PC-9 (cell line): ENCODE data around the gene TESMIN. TPM values are rescaled to one million over a fixed set of nuclear protein-coding genes. Genes with fewer than 3 reads are reported as not detected.

Experiments used
- BruUV-seq: library from RNA; stranded (reverse); fragments of 400-500 nt; replicated peaks from 2 replicates; lab custom pipeline; 2021; lab: Mats Ljungman, UMichigan
- CTCF ChIA-PET: fragments of 300-600 bp; sonication (Branson Sonifier 250); formaldehyde crosslinking; loops from one replicate; lab custom pipeline; 2022; ENCODE audit warnings: antibody characterized with exemption; lab: Charles Lee
- POLR2A ChIA-PET: fragments of 300-600 bp; sonication (Branson Sonifier 250); formaldehyde crosslinking; loops from one replicate; lab custom pipeline; 2022; ENCODE audit warnings: antibody characterized with exemption; ENCODE audit not compliant: unreplicated experiment; lab: Charles Lee
- DNase-seq, 2 experiments: peaks; one replicate each; pipeline versions ENCODE4 v3.0.0 to v3.0.0-alpha.2; 2015 to 2022; ENCODE audit warnings: mixed read lengths in 1 of 2
- H2AFZ ChIP-seq: fragments of 200-600 bp; sonication (generic); 2 replicates; pipeline ENCODE4 v1.8.1; 2017; ENCODE audit warnings: antibody characterized with exemption
- H3F3A ChIP-seq: fragments of 200-600 bp; sonication (generic); 2 replicates; pipeline ENCODE4 v1.8.1; 2017; ENCODE audit warnings: antibody characterized with exemption, mild to moderate bottlenecking, low read depth; ENCODE audit not compliant: insufficient read depth
- H3K27ac ChIP-seq: fragments of 200-600 bp; sonication (generic); 2 replicates; pipeline ENCODE4 v1.6.1; 2016; ENCODE audit warnings: mixed run types
- H3K27me3 ChIP-seq: fragments of 200-600 bp; sonication (generic); 2 replicates; pipeline ENCODE4 v1.6.1; 2016; ENCODE audit warnings: low read depth, mixed run types; ENCODE audit not compliant: insufficient read depth
- H3K36me3 ChIP-seq: fragments of 200-600 bp; sonication (generic); 2 replicates; pipeline ENCODE4 v1.6.1; 2016; ENCODE audit warnings: low read depth, mixed run types
- H3K4me1 ChIP-seq: fragments of 200-600 bp; sonication (generic); replicated peaks from 2 replicates; pipeline ENCODE4 v1.6.1; 2016; ENCODE audit warnings: mixed run types; ENCODE audit not compliant: insufficient read depth
- H3K4me2 ChIP-seq: fragments of 200-600 bp; sonication (generic); 2 replicates; pipeline ENCODE4 v1.6.1; 2017; ENCODE audit warnings: mixed run types
- H3K4me3 ChIP-seq: fragments of 200-600 bp; sonication (generic); 2 replicates; pipeline ENCODE4 v1.6.1; 2016; ENCODE audit warnings: mixed run types
- H3K79me2 ChIP-seq: fragments of 200-600 bp; sonication (generic); 2 replicates; pipeline ENCODE4 v1.6.1; 2017; ENCODE audit warnings: low read depth, mixed run types
- H3K9me2 ChIP-seq: fragments of 200-600 bp; sonication (generic); 2 replicates; pipeline ENCODE4 v1.8.1; 2017; ENCODE audit warnings: mild to moderate bottlenecking; ENCODE audit not compliant: insufficient read depth
- H3K9me3 ChIP-seq: fragments of 200-600 bp; sonication (generic); 2 replicates; pipeline ENCODE4 v1.8.1; 2016; ENCODE audit warnings: low read depth; ENCODE audit not compliant: insufficient read depth
- H4K20me1 ChIP-seq: fragments of 200-600 bp; sonication (generic); 2 replicates; pipeline ENCODE4 v1.8.1; 2017; ENCODE audit not compliant: insufficient read depth
- EZH2 ChIP-seq: fragments of 200-600 bp; sonication (generic); IDR thresholded peaks from 2 replicates; pipeline ENCODE4 v1.8.0; 2017; ENCODE audit warnings: antibody characterized with exemption, low read depth
- intact Hi-C: fragments of 100-400 bp; cut with micrococcal nuclease; formaldehyde crosslinking; loops from one replicate; pipeline ENCODE4 v1.10.0; 2022; ENCODE audit not compliant: unreplicated experiment
- total RNA-seq: library from RNA; stranded (reverse); gene quantifications from 2 replicates; pipeline ENCODE4 v1.2.3, GENCODE V29; 2021
- TF ChIP-seq, protein P1 (sequence below): fragments of 200-600 bp; sonication (generic); conservative IDR thresholded peaks from 2 replicates; pipeline ENCODE4 v1.6.1; 2017; ENCODE audit warnings: mixed run types, antibody characterized with exemption, mild to moderate bottlenecking, moderate library complexity

TESMIN gene
- total RNA-seq, 1 experiment from 2014 or later, result 23.9 TPM

DNA sequence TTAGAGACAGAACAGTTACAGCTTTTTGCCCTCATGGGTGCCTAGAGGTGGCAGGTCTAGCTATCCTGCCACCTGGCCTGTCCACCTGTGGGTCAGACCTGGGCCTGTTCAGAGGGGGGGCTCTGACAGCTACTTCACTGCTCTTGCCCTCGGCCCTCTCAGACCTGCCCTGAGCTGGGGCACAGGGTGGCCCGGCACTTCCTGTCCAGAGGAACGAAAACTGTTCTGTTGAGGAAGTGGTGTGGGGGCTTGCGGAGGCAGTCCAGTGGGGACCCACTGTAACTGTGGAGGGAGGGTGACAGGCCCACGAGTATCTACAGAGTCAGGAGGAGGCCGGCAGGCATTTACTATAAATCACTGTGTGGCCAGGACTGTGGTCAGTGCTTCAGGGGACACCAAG is 16.2 kb downstream of the TESMIN start:
- no peak overlapping the region for H3K4me3 ChIP-seq
- no peaks in the 10 kb centered on the region for H3F3A ChIP-seq
- H4K20me1 ChIP-seq, result no peaks in the 10 kb centered on the region
- no peaks in the 10 kb centered on the region for H3K79me2 ChIP-seq
- H2AFZ ChIP-seq, result no peak overlapping the region
- TF ChIP-seq, protein P1, sequence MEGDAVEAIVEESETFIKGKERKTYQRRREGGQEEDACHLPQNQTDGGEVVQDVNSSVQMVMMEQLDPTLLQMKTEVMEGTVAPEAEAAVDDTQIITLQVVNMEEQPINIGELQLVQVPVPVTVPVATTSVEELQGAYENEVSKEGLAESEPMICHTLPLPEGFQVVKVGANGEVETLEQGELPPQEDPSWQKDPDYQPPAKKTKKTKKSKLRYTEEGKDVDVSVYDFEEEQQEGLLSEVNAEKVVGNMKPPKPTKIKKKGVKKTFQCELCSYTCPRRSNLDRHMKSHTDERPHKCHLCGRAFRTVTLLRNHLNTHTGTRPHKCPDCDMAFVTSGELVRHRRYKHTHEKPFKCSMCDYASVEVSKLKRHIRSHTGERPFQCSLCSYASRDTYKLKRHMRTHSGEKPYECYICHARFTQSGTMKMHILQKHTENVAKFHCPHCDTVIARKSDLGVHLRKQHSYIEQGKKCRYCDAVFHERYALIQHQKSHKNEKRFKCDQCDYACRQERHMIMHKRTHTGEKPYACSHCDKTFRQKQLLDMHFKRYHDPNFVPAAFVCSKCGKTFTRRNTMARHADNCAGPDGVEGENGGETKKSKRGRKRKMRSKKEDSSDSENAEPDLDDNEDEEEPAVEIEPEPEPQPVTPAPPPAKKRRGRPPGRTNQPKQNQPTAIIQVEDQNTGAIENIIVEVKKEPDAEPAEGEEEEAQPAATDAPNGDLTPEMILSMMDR, result no peak
- no peak for TF ChIP-seq EZH2
- H3K27ac ChIP-seq, result no peak overlapping the region
- intact Hi-C loops, result no loop called here
- H3K9me2 ChIP-seq, result no peaks in the 10 kb centered on the region
- H3K4me1 ChIP-seq, result no peaks in the 10 kb centered on the region
- H3K4me2 ChIP-seq, result no peak overlapping the region
- no TSS peak for BruUV-seq
- no peak for DNase-seq
- CTCF ChIA-PET, result no interaction called here
- POLR2A ChIA-PET, result no interaction called here
- H3K9me3 ChIP-seq, result no peaks in the 10 kb centered on the region
- H3K36me3 ChIP-seq, result no peaks in the 10 kb centered on the region
- 0 out of 2 replicates have a peak, but pooled peaks cover 8% of the 10 kb centered on the region for H3K27me3 ChIP-seq

DNA sequence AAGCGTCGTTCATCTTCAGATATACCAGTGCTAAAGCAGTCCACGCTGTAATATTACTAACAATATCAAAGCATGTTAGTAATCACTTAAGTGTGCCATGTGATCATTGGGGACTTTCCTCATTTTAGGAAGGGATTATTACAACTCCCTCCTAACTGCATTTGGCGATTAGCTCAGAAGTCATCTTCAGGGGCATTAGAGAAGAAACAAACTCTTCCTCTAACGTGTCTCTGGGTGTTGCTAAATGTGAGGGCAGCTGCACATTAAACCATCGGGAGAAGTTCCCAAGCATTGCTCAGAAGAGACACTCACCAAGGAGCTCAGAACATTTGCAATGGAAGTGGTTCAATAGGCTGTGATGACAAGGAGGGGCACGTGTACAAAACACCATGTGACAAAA is 17.2 kb downstream of the TESMIN start:
- CTCF ChIA-PET, result no interaction called here

DNA sequence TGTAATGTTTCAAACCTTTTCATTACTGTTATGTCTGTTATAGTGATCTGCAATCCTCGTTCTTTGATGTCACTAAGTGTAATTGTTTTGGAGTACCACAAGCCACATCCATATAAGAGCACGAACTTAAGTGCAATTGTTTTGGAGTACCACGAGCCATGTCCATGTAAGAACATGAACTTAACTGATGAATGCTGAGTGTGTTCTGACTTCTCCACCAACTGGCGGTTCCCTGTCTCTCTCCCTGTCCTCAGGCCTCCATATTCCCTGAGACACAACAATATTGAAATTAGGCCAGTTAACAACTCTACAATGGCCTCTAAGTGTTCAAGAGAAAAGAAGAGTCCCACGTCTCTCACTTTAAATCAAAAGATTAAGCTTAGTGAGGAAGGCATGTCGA is 23.5 kb downstream of the TESMIN start:
- no peak for DNase-seq
- TF ChIP-seq EZH2, result no peak
- TF ChIP-seq, protein P1, result no peak
- Histone ChIP-seq H3K9me3 (no peaks in the 10 kb centered on the region), H2AFZ (no peak overlapping the region), H3K27me3 (peaks cover 20% of the 10 kb centered on the region), H3K79me2 (no peaks in the 10 kb centered on the region), H3K4me1 (no peaks in the 10 kb centered on the region), H3K4me3 (no peak overlapping the region), H3K9me2 (no peaks in the 10 kb centered on the region), H3F3A (no peaks in the 10 kb centered on the region), H3K4me2 (no peak overlapping the region), H3K27ac (no peak overlapping the region), H3K36me3 (no peaks in the 10 kb centered on the region), H4K20me1 (no peaks in the 10 kb centered on the region)
- ChIA-PET POLR2A (no interaction called here), CTCF (no interaction called here)
- intact Hi-C loops, result no loop called here
- BruUV-seq, result no TSS peak

More for the DNA sequence above, 17.2 kb downstream of the TESMIN start:
- Histone ChIP-seq H3K27ac (no peak overlapping the region), H3K9me3 (no peaks in the 10 kb centered on the region), H3K4me2 (no peak overlapping the region), H4K20me1 (no peaks in the 10 kb centered on the region), H3K79me2 (no peaks in the 10 kb centered on the region), H3K4me1 (no peaks in the 10 kb centered on the region), H3K27me3 (0 out of 2 replicates have a peak, but pooled peaks cover 8% of the 10 kb centered on the region), H3K36me3 (no peaks in the 10 kb centered on the region), H3K9me2 (no peaks in the 10 kb centered on the region), H3F3A (no peaks in the 10 kb centered on the region), H3K4me3 (no peak overlapping the region), H2AFZ (no peak overlapping the region)
- TF ChIP-seq EZH2, result no peak
- TF ChIP-seq, protein P1, result no peak
- no peak for DNase-seq
- no TSS peak for BruUV-seq
- POLR2A ChIA-PET, result no interaction called here
- intact Hi-C loops, result no loop called here
